CD4-positive, alpha-beta memory T cell (primary cell): ENCODE data around the gene MAT1A. TPM values are rescaled to one million over a fixed set of nuclear protein-coding genes. Genes with fewer than 3 reads are reported as not detected.
"Not testable (repeated sequence)": the region's sequence is repeated elsewhere in the genome, so short reads cannot be mapped to it uniquely, and the experiment has no call there.

Experiments
- CTCF ChIA-PET: fragments of 350-600 bp; sonication (Branson Sonifier 250); formaldehyde crosslinking; loops from one replicate; lab custom pipeline; 2021; ENCODE audit warnings: inconsistent platforms; ENCODE audit not compliant: partially characterized antibody; lab: Charles Lee
- POLR2A ChIA-PET: fragments of 350-600 bp; sonication (Branson Sonifier 250); formaldehyde crosslinking; loops from one replicate; lab custom pipeline; 2021; ENCODE audit not compliant: partially characterized antibody; lab: Charles Lee
- DNase-seq, 5 donors: peaks; one replicate each; pipeline versions ENCODE4 v3.0.0 to v3.0.0-alpha.2; 2020 to 2022; ENCODE audit warnings: mixed read lengths in 1 of 5
- H3K27ac ChIP-seq: one replicate; pipeline ENCODE4 v1.7.0; 2013; ENCODE audit warnings: low read depth, low read length
- H3K27me3 ChIP-seq: 2 replicates; pipeline ENCODE4 v1.7.0; 2013; ENCODE audit warnings: mild to moderate bottlenecking, low read length, moderate library complexity; ENCODE audit not compliant: insufficient read depth
- H3K36me3 ChIP-seq: 2 replicates; pipeline ENCODE4 v1.7.0; 2013; ENCODE audit warnings: mild to moderate bottlenecking, low read length, moderate library complexity; ENCODE audit not compliant: insufficient read depth
- H3K4me1 ChIP-seq: 2 replicates; pipeline ENCODE4 v1.7.0; 2013; ENCODE audit warnings: mild to moderate bottlenecking, low read length, moderate library complexity; ENCODE audit not compliant: insufficient read depth
- H3K4me3 ChIP-seq, 2 donors: one replicate each; pipeline ENCODE4 v1.7.0; 2013; ENCODE audit warnings: low read length in 2 of 2, mild to moderate bottlenecking in 1 of 2
- H3K9me3 ChIP-seq, 2 donors: one replicate each; pipeline ENCODE4 v1.7.0; 2013; ENCODE audit warnings: low read length in 2 of 2, control low read depth in 1 of 2; ENCODE audit not compliant: control insufficient read depth in 1 of 2
- H3K27ac Mint-ChIP-seq, 7 donors: one replicate each; pipeline ENCODE4 v1.8.0; 2020 to 2021; ENCODE audit warnings: mixed read lengths in 7 of 7, mild to moderate bottlenecking in 6 of 7, inconsistent platforms in 3 of 7, moderate library complexity in 3 of 7
- H3K27me3 Mint-ChIP-seq, 2 donors: one replicate each; pipeline ENCODE4 v1.8.0; 2020 to 2021; ENCODE audit warnings: mixed read lengths in 2 of 2
- H3K36me3 Mint-ChIP-seq, 2 donors: one replicate each; pipeline ENCODE4 v1.8.0; 2020 to 2021; ENCODE audit warnings: mixed read lengths in 2 of 2, inconsistent platforms in 1 of 2, mild to moderate bottlenecking in 1 of 2
- H3K4me1 Mint-ChIP-seq, 4 donors: one replicate each; pipeline ENCODE4 v1.8.0; 2020 to 2021; ENCODE audit warnings: mixed read lengths in 4 of 4, mild to moderate bottlenecking in 1 of 4
- H3K4me3 Mint-ChIP-seq, 8 donors: one replicate each; pipeline ENCODE4 v1.8.0; 2020 to 2021; ENCODE audit warnings: mixed read lengths in 8 of 8, mild to moderate bottlenecking in 7 of 8, moderate library complexity in 6 of 8, inconsistent platforms in 3 of 8
- H3K9me3 Mint-ChIP-seq, 8 donors: one replicate each; pipeline ENCODE4 v1.8.0; 2020 to 2021; ENCODE audit warnings: mixed read lengths in 8 of 8, mild to moderate bottlenecking in 5 of 8, inconsistent platforms in 3 of 8, moderate library complexity in 1 of 8
- intact Hi-C: fragments of 100-400 bp; cut with micrococcal nuclease; formaldehyde crosslinking; loops from one replicate; pipeline ENCODE4 v1.15.1; 2023
- polyA plus RNA-seq, 2 donors: library from polyadenylated mRNA; unstranded; fragments of 300-500 nt; fragmentation: Illumina TruSeq; gene quantifications; one replicate each; pipeline ENCODE4 v1.2.3, GENCODE V29; 2021
- total RNA-seq, 2 experiments: library from RNA; stranded (reverse); gene quantifications; one replicate each; pipeline ENCODE4 v1.2.3, GENCODE V29; 2021

The MAT1A gene
- total and polyA plus RNA-seq, 4 experiments from 2014 or later, result not detected

DNA sequence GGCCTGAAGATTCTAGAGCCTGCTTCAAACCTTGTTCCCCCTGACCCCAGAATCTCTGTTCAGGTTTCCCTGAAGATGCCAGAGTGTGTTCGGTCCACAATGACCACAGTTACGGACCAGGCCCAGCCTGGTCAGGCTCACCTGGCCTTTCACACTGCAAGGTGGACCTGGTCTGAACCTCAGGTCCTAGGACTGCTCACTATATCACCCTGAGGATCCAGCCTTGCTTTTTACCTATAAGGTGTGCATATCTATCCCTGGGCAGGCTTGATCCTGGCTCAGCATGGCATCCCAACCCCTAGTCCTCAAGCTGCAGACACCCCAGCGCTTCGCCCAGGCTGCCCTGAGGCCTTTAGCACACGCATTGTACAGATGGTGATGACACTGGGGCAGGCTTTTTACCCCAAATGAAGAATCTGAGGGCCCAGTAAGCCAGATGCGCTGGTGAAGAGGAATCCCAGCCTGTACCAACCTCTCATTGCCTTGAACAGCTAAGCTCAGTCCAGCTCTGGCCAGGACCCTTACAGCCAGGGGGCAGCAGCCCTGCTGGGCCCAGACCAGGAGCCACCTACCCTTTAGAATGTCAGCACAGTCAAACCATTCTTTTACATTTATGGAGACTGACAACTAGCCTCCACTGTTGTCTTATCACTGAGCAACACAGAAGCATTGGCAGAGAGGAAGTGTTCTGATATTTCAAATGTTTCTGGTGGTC lies 28.0 kb downstream of the MAT1A start:
- peaks cover 2 to 6% of the 10 kb centered on the region in 2 donors for H3K27me3 Mint-ChIP-seq
- no peak overlapping the region for H3K27ac Mint-ChIP-seq
- no peaks in the 10 kb centered on the region for H3K36me3 Mint-ChIP-seq
- peaks cover 0 to 9% (median 0%) of the 10 kb centered on the region in 8 donors for H3K9me3 Mint-ChIP-seq
- Histone ChIP-seq H3K27me3 (no peaks in the 10 kb centered on the region), H3K4me3 (no peak overlapping the region), H3K27ac (no peak overlapping the region), H3K4me1 (no peaks in the 10 kb centered on the region), H3K9me3 (no peaks in the 10 kb centered on the region), H3K36me3 (no peaks in the 10 kb centered on the region)
- DNase-seq, result no peak
- no peak overlapping the region for H3K4me3 Mint-ChIP-seq
- intact Hi-C loops, result no loop called here
- H3K4me1 Mint-ChIP-seq, result no peaks in the 10 kb centered on the region
- ChIA-PET CTCF (interaction anchor here (0.8 to 3.2 kb wide), 7 partner anchors 12 to 203 kb away, joined by 3 to 11 read pairs (median 3); no protein-coding TSS in a partner anchor), POLR2A (no interaction called here)

DNA sequence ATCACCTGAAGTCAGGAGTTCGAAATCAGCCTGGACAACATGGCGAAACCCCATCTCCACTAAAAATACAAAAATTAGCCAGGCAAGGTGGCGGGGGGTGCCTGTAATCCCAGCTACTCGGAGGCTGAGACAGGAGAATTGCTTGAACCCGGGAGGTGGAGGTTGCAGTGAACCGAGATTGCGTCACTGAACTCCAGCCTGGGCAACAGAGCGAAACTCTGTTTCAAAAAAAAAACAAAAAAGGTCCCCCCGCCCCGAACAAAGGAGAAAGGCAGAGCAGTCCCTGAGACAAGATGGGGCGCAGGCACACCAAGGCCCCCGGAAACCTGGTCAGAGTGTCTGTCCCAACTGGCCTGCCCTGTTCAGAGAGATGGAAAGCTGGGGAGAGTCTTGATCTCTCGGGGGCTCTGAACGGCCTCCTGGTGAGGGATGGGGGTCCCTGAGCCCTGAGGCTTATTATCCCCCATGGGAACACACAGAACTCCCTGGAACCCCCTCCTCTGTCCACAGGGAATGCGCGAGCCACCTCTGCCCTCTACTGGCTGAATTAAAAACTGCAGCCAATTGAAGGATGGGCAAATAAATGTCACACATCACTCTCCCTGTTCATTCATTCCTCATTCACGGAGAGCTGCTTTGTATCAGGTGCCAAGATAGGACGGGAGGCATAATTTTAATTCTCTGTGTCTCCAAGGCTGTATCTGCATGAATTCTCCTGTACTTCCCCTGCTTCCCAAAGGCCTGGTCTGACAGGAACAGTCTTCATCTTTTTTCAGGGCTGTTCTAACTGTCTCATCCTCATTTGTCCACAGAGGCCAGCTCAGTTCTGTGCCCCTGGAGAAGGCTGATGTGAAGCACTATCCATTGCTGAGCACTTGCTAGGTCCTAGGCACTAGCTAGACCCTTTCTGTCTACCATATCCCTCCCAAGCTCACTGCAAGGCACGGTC lies 28.9 kb downstream of the MAT1A start:
- Mint-ChIP-seq H3K27me3 (peaks cover 1 to 11% of the 10 kb centered on the region in 2 donors), H3K27ac (no peak overlapping the region), H3K36me3 (no peaks in the 10 kb centered on the region), H3K4me3 (no peak overlapping the region), H3K9me3 (peaks cover 0 to 9% (median 0%) of the 10 kb centered on the region in 8 donors), H3K4me1 (no peaks in the 10 kb centered on the region)
- no peak overlapping the region for H3K27ac ChIP-seq
- H3K4me1 ChIP-seq, result no peaks in the 10 kb centered on the region
- H3K27me3 ChIP-seq, result no peaks in the 10 kb centered on the region
- peak in 4 of 5 donors; percentile 17 to 30 (median 26) for DNase-seq
- H3K9me3 ChIP-seq, result no peaks in the 10 kb centered on the region
- H3K4me3 ChIP-seq, result no peak overlapping the region
- CTCF ChIA-PET, result interaction anchor here (0.8 to 3.2 kb wide), 11 partner anchors 8 to 697 kb away, joined by 3 to 11 read pairs (median 3); no protein-coding TSS in a partner anchor
- intact Hi-C loops, result no loop called here
- H3K36me3 ChIP-seq, result no peaks in the 10 kb centered on the region
- POLR2A ChIA-PET, result no interaction called here

DNA sequence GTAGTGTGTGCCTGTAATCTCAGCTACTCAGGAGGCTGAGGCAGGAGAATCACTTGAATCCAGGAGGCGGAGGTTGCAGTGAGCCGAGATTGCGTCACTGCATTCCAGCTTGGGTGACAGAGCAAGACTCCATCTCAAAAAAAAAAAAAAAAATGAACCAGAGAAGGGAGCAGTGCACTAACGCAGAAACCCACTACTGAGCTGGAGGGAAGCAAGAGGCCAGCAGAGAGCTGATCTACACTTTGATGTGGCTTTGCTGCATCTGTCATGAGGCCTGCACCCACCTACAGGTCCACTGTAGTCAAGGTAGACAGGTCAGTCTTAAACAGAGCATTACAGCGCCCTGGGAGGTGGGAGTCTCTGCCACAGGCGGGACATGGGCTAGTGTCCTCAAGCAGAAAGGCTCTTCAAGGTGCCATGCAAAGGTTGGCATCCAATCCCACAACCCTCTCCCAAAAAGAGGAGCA lies 30.0 kb downstream of the MAT1A start:
- Mint-ChIP-seq H3K9me3 (peaks cover 0 to 9% (median 0%) of the 10 kb centered on the region in 8 donors), H3K27me3 (peaks cover 0 to 9% of the 10 kb centered on the region in 2 donors), H3K4me3 (no peak overlapping the region), H3K27ac (no peak overlapping the region), H3K36me3 (no peaks in the 10 kb centered on the region), H3K4me1 (no peaks in the 10 kb centered on the region)
- intact Hi-C loops, result no loop called here
- Histone ChIP-seq H3K4me1 (no peaks in the 10 kb centered on the region), H3K27ac (no peak overlapping the region), H3K36me3 (no peaks in the 10 kb centered on the region), H3K9me3 (no peaks in the 10 kb centered on the region), H3K4me3 (no peak overlapping the region), H3K27me3 (no peaks in the 10 kb centered on the region)
- CTCF ChIA-PET, result interaction anchor here (0.8 to 3.2 kb wide), 6 partner anchors 10 to 211 kb away, joined by 3 to 11 read pairs (median 6); no protein-coding TSS in a partner anchor
- DNase-seq, result no peak
- POLR2A ChIA-PET, result interaction anchor here (0.7 kb wide), 1 partner anchor 116 kb away, joined by 4 read pairs; no protein-coding TSS in a partner anchor

DNA sequence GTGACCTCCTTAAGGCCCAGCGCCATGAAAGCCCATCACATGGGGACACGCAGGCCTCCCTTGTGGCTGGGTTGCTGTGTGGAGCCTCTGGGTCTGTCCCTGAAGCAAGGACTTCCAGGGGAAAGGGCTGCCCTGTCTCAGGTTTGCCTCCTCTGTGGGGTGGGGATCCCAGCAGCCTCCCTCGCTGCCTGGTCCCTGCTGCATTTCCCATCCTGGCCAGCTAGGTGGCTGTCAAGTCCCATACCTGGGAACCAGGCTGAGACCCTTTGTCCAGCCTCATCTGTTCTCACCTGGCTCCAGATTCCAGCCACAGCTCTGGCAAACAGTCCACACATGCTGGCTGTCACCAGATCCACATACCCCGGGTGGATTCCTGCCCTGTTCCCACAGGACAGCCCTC lies 32.7 kb downstream of the MAT1A start:
- H3K9me3 ChIP-seq, DNase-seq, H3K4me1 ChIP-seq, H3K27ac Mint-ChIP-seq, H3K27ac ChIP-seq, POLR2A ChIA-PET, H3K9me3 Mint-ChIP-seq, H3K36me3 Mint-ChIP-seq, H3K27me3 ChIP-seq, H3K4me1 Mint-ChIP-seq, H3K36me3 ChIP-seq, H3K4me3 Mint-ChIP-seq, H3K4me3 ChIP-seq, intact Hi-C loops, CTCF ChIA-PET: not testable (repeated sequence)
- peaks cover 9 to 14% of the 10 kb centered on the region in 2 donors for H3K27me3 Mint-ChIP-seq

DNA sequence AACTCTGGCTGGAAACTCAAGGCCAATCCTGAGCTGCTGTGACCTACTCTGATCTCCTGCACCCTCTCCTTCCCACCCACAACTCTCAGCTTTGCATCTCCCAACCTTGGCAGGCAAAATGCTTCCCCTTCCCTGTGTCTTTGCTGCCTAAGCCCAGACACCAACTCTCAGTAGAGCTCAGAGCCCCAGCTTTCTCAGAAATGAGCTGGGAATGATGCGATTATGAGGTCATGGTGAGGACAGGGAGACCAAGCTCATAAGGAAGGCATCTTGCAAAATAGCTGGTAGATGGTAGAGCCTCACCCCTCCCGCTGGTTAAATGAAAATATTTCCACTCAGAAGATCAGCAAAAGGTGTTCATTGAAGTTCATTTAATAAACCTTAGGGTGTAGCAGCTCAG lies 34.7 kb downstream of the MAT1A start:
- CTCF ChIA-PET, H3K27me3 ChIP-seq, H3K36me3 Mint-ChIP-seq, H3K4me3 Mint-ChIP-seq, intact Hi-C loops, H3K4me3 ChIP-seq, H3K9me3 Mint-ChIP-seq, DNase-seq, POLR2A ChIA-PET, H3K27ac ChIP-seq, H3K4me1 ChIP-seq, H3K4me1 Mint-ChIP-seq, H3K27ac Mint-ChIP-seq, H3K36me3 ChIP-seq, H3K9me3 ChIP-seq: not testable (repeated sequence)
- peaks cover 9 to 14% of the 10 kb centered on the region in 2 donors for H3K27me3 Mint-ChIP-seq

DNA sequence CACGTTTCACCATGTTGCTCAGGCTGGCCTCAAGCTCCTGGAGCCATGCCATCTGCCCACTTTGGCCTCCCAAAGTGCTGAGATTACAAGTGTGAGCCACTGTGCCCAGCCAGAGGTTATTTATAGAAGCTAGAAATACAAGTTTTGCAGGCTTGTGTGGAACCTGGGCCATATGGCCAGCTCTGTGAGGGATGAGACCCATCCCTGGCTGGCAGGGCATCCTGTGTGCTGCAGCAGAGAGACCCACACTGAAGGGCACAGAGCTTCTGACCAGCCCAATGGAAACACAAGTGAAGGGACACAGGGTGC lies 35.5 kb downstream of the MAT1A start:
- H3K4me1 ChIP-seq, H3K9me3 ChIP-seq, H3K27me3 ChIP-seq, H3K36me3 Mint-ChIP-seq, H3K27ac ChIP-seq, H3K4me1 Mint-ChIP-seq, H3K9me3 Mint-ChIP-seq, H3K4me3 ChIP-seq, intact Hi-C loops, H3K36me3 ChIP-seq, H3K27ac Mint-ChIP-seq, POLR2A ChIA-PET, DNase-seq, CTCF ChIA-PET: not testable (repeated sequence)
- H3K4me3 Mint-ChIP-seq, result peak overlapping the region in 1 of 8 donors; percentile 31
- H3K27me3 Mint-ChIP-seq, result peaks cover 9 to 14% of the 10 kb centered on the region in 2 donors
